IPS-20b (cell line): ENCODE results near the gene TTC1.
A peak's percentile ranks its signal among the peaks of the same experiment; 100 is the strongest.
"Not testable (repeated sequence)": the region's sequence is repeated elsewhere in the genome, so short reads cannot be mapped to it uniquely, and the experiment has no call there.

Source experiments
- H3K27ac ChIP-seq: one replicate; pipeline ENCODE4 v1.5.1; 2013; ENCODE audit warnings: low read length
- H3K27me3 ChIP-seq: 2 replicates; pipeline ENCODE4 v1.6.1; 2013; ENCODE audit warnings: mild to moderate bottlenecking, low read length, inconsistent platforms; ENCODE audit not compliant: insufficient read depth
- H3K36me3 ChIP-seq: 2 replicates; pipeline ENCODE4 v1.6.1; 2013; ENCODE audit warnings: low read depth, mild to moderate bottlenecking, inconsistent platforms, low read length, moderate library complexity; ENCODE audit not compliant: insufficient read depth
- H3K4me1 ChIP-seq: 2 replicates; pipeline ENCODE4 v1.6.1; 2013; ENCODE audit warnings: mild to moderate bottlenecking, control low read depth, inconsistent platforms, low read length, moderate library complexity; ENCODE audit not compliant: insufficient read depth
- H3K4me3 ChIP-seq: 2 replicates; pipeline ENCODE4 v1.5.1; 2013; ENCODE audit warnings: mild to moderate bottlenecking, low read length, inconsistent platforms
- H3K9ac ChIP-seq: 2 replicates; pipeline ENCODE4 v1.6.1; 2013; ENCODE audit warnings: low read depth, mild to moderate bottlenecking, inconsistent platforms, low read length, moderate library complexity
- H3K9me3 ChIP-seq: 2 replicates; pipeline ENCODE4 v1.6.1; 2013; ENCODE audit warnings: mild to moderate bottlenecking, low read depth, low read length, inconsistent platforms; ENCODE audit not compliant: insufficient read depth

Gene TTC1, protein sequence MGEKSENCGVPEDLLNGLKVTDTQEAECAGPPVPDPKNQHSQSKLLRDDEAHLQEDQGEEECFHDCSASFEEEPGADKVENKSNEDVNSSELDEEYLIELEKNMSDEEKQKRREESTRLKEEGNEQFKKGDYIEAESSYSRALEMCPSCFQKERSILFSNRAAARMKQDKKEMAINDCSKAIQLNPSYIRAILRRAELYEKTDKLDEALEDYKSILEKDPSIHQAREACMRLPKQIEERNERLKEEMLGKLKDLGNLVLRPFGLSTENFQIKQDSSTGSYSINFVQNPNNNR

DNA sequence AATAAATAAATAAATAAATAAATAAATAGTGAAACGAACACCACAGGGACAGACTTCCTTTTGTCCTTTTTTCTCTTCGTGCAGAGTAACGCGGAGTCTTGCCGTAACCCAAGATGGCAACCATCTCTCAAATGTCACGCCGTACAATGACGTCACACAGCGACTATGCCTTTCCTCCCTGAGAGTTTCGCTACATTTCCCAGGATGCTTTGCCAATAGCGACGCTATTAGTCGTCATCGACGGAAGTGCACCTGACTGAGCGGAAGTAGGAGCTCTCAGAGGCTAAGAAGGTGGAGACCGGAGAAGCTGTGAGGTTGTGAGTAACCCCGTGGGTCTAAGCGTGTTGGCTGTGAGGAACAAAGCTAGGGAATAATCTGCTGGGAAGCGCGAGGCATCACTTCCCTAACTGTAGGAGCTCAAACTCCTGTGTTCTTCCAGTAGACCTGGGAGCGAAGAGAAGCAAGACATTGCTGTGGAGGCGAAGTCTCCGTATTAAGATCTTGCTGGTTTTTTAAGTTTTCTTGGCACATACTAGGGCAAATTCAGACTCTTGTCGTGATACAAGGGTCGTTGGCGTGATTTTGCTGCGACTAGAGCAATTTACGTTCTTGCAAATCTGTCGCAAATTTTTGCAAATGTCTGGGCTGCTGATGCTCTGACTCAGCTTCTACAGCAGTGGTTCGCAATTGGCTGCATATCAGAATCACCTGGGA is at the start of gene TTC1:
Gene TTC1, plus strand, starts transcription at position 263 of the 714 bp plus-strand sequence. CDS start 1,390 bp downstream, outside the sequence.
- Histone ChIP-seq H3K9me3 (no peaks in the 10 kb centered on the region), H3K27me3 (no peaks in the 10 kb centered on the region), H3K4me3 (peak within 1 kb of the TSS; percentile 97), H3K4me1 (no peaks in the 10 kb centered on the region), H3K9ac (peak within 1 kb of the TSS; percentile 95), H3K27ac (peak within 1 kb of the TSS; percentile 29), H3K36me3 (peaks cover 32% of the 10 kb centered on the region)

DNA sequence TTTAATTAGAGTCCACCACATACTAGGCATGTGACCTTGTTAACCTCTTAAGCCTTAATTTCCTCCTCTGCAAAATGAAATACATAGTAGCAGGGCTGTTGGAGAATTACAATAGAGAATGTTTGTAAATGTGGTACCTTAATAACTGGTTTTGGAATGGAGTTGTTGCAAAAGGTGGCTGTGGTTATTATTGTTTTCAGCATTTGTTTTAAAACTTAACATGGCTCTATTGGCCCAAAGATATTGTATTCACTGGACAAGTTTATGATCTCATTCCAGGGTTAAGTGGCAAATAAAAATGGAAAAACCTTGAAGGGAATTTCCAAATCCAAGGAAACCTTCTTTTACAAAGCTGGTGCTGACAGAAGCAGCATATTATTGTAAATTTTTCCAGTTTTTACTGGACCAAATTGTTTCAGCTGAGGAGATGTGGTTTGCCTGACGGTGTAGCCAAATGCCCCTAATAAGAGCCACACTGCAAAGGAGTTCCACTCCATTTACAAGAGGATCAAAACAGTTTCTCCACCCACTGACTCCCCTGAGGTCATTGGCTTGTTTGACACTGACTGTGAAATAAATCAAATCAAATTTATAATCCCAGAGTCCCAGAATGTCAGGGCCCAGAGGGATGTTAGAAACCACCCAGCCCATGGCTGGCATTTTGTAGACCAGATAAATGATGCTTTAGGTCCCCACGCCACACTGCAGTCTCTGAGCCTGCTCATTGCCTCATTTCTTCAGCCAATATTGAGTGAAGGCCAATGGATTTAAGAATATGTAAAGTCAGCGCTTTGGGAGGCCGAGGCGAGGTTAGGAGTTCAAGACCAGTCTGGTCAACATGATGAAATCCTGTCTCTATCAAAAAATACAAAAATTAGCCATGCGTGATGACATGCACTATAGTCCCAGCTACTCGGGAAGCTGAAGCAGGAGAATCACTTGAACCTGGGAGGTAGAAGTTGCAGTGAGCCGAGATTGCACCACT is 47.5 kb upstream of the TTC1 start:
- H3K9me3 ChIP-seq, result no peaks in the 10 kb centered on the region
- H3K4me3 ChIP-seq, result no peak overlapping the region
- no peak overlapping the region for H3K9ac ChIP-seq
- no peak overlapping the region for H3K27ac ChIP-seq
- H3K4me1 ChIP-seq, result no peaks in the 10 kb centered on the region
- no peaks in the 10 kb centered on the region for H3K27me3 ChIP-seq
- H3K36me3 ChIP-seq, result no peaks in the 10 kb centered on the region

DNA sequence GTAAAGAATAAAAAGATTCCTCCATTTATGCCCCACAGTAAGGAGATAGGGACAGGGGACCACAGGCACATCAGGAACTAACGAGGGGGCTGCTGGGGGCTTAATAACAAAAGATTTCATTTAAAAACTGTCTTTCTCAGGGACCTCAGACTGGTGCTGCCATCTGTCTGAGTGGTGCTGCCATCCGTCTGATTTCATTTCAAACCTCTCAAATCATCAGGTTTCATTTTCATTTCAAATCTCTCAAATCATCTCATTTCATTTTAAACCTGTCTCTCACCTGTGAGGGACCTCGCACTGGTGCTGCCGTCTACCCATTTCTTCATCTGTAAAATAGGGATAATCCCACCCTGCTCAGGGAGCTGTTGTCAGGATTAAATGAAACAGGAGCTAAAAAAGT is 46.7 kb upstream of the TTC1 start:
- no peak overlapping the region for H3K27ac ChIP-seq
- H3K4me1 ChIP-seq, result no peaks in the 10 kb centered on the region
- no peaks in the 10 kb centered on the region for H3K36me3 ChIP-seq
- H3K4me3 ChIP-seq, result no peak overlapping the region
- no peaks in the 10 kb centered on the region for H3K27me3 ChIP-seq
- no peaks in the 10 kb centered on the region for H3K9me3 ChIP-seq
- no peak overlapping the region for H3K9ac ChIP-seq

DNA sequence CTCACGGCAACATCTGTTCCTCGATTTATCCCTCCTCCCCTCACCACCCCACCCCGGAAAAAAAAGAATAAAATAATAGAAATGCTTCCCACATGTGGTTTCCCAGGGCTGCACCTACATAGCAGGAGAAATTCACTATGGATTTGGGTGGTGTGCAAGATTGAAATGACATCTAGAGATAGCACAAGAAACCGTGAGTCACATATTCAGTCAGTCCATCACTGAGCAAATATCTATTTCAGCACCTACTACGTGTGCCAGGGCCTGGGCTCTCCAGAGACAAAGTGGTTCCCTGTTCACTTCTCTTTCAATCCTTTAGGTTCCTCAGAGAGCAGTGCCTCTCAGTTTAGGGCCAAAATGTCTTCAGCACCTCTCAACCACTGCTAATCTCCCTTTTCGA is 45.0 kb upstream of the TTC1 start:
- Histone ChIP-seq H3K4me1 (no peaks in the 10 kb centered on the region), H3K36me3 (no peaks in the 10 kb centered on the region), H3K27me3 (peaks cover 5% of the 10 kb centered on the region), H3K9me3 (no peaks in the 10 kb centered on the region), H3K4me3 (no peak overlapping the region), H3K27ac (no peak overlapping the region), H3K9ac (no peak overlapping the region)

DNA sequence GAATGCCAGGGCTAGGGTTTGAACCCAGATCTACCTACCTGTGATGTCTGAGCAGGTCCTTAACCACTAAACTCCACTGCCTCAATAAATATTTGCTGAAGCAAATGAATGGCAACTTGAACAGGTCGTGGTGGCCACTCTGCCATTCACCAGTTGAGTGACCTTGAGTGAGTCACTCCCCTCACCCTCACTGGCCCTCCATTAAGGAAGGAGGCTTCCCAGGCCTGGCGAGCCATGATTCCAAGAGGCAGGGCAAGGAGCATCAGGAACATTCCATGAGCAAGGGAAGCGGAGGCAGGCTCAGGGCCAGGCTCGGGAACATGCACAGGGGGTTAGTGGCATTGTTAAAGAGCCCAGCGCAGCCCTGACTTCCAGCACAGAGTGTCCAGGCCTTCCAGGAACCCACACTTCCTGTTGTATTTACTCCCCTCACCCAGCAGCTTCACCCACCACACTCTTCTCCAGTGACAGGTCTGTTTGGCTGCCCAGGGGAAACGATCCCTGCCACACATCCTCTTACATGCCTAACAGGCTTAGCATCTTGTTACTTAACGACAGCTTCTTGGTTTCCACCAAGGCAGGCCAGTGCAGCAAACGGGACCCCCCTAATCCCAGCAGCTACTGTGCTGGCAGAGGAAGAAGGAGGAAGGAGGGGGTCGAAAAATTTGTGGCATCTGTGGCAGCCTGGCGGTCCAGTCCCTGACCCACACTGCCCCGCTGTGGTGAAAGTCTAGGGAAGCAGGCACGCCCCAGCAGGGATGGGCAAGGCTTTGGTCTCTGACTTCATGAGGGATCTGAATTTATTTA is 43.7 kb upstream of the TTC1 start:
- H3K36me3 ChIP-seq, result no peaks in the 10 kb centered on the region

DNA sequence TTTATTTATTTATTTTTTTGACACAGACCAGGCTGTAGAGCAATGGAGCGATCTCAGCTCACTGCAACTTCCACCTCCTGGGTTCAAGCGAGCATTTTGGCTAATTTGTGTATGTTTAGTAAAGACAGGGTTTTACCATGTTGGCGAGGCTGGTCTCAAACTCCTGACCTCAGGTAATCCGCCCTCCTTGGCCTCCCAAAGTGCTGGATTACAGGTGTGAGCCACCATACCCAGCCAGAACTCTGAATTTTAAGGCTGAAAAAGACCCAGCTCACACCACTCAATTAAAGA is 43.2 kb upstream of the TTC1 start:
- H3K4me3 ChIP-seq, H3K9ac ChIP-seq, H3K27ac ChIP-seq, H3K36me3 ChIP-seq, H3K9me3 ChIP-seq, H3K4me1 ChIP-seq: not testable (repeated sequence)
- H3K27me3 ChIP-seq, result peaks cover 22% of the 10 kb centered on the region

More for the DNA sequence above, 43.7 kb upstream of the TTC1 start:
- Histone ChIP-seq H3K4me1 (no peaks in the 10 kb centered on the region), H3K4me3 (no peak overlapping the region), H3K27me3 (peaks cover 16% of the 10 kb centered on the region), H3K9ac (no peak overlapping the region), H3K9me3 (no peaks in the 10 kb centered on the region), H3K27ac (no peak overlapping the region)

DNA sequence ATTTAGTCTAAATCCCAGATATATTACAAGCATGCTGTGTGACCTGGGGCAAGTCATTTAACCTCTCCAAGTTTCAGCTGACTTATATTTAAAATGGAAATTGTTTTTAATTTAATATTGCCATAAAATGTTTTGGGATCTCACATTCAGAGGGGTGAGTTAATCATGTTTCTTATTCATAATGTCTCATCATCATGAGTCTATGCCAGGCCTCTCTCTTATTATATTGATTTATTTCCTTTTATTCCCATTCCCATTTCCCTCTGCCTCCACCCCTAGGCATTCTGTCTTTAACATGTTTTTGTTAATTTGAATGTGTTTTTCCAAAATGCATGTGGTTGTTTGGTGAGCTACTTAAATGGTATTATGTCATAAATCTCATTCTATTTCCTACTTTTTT is 39.0 kb upstream of the TTC1 start:
- H3K4me1 ChIP-seq, result no peaks in the 10 kb centered on the region
- H3K9me3 ChIP-seq, result no peaks in the 10 kb centered on the region
- no peak overlapping the region for H3K9ac ChIP-seq
- peaks cover 60% of the 10 kb centered on the region for H3K27me3 ChIP-seq
- H3K27ac ChIP-seq, result no peak overlapping the region
- no peak overlapping the region for H3K4me3 ChIP-seq
- no peaks in the 10 kb centered on the region for H3K36me3 ChIP-seq

DNA sequence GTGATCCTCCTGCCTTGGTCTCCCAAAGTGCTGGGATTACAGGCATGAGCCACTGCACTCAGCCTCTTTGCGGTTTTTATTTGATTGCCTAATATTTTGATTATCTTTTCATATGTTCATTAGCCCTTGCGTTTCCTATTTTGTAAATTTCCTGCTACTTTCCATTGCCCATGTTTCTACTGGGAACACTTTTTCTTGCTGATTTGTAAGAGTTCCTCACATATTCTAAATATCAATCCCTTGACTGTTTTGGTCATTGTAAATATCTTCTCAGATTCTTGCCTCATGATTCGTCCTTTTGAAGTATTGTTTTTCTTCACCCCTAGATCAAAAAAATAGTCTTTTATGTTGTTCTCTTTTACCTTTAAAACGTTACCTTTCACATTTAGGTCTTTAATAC is 37.9 kb upstream of the TTC1 start:
- no peak overlapping the region for H3K27ac ChIP-seq
- H3K27me3 ChIP-seq, result peaks cover 60% of the 10 kb centered on the region

DNA sequence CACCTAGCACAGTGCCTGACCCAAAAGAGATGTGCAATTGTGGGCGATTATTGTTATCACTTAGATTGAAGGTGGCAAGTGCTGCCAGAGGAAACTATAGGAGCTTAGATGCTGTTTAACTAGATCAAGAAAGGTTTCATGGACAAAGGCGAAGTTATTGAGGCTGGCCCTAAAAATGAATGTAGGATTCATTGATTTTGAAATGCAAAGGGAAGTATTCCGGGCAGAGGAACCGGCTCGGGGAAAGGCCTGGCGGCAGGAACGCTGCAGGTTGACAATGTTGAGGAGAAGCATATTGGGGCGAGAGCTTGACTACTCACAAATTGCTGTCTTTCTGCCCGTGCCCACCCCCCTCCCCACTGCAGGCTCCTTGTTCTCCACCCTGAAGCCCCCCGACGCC is 37.4 kb upstream of the TTC1 start:
- H3K4me3 ChIP-seq, result peak overlapping the region; percentile 60; the same call in 1 of the 2 replicates
- H3K36me3 ChIP-seq, result no peaks in the 10 kb centered on the region
- no peaks in the 10 kb centered on the region for H3K4me1 ChIP-seq
- no peak overlapping the region for H3K9ac ChIP-seq
- H3K27ac ChIP-seq, result no peak overlapping the region
- H3K9me3 ChIP-seq, result no peaks in the 10 kb centered on the region
- H3K27me3 ChIP-seq, result peaks cover 60% of the 10 kb centered on the region

More for the DNA sequence above, 37.9 kb upstream of the TTC1 start:
- no peaks in the 10 kb centered on the region for H3K4me1 ChIP-seq
- H3K9me3 ChIP-seq, result no peaks in the 10 kb centered on the region
- H3K36me3 ChIP-seq, result no peaks in the 10 kb centered on the region
- H3K4me3 ChIP-seq, result no peak overlapping the region
- no peak overlapping the region for H3K9ac ChIP-seq

DNA sequence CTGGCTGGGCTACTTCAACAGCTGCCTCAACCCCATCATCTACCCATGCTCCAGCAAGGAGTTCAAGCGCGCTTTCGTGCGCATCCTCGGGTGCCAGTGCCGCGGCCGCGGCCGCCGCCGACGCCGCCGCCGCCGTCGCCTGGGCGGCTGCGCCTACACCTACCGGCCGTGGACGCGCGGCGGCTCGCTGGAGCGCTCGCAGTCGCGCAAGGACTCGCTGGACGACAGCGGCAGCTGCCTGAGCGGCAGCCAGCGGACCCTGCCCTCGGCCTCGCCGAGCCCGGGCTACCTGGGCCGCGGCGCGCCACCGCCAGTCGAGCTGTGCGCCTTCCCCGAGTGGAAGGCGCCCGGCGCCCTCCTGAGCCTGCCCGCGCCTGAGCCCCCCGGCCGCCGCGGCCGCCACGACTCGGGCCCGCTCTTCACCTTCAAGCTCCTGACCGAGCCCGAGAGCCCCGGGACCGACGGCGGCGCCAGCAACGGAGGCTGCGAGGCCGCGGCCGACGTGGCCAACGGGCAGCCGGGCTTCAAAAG is 36.9 kb upstream of the TTC1 start:
- Histone ChIP-seq H3K9me3 (no peaks in the 10 kb centered on the region), H3K9ac (no peak overlapping the region), H3K27me3 (peaks cover 60% of the 10 kb centered on the region), H3K4me1 (no peaks in the 10 kb centered on the region), H3K4me3 (peak overlapping the region; percentile 60; the same call in 1 of the 2 replicates), H3K27ac (no peak overlapping the region), H3K36me3 (no peaks in the 10 kb centered on the region)
